ENCODE measurements around the gene HTT. TPM values are rescaled to one million over a fixed set of nuclear protein-coding genes. Genes with fewer than 3 reads are reported as not detected.

HTT gene
- total RNA-seq, 6 experiments from 2014 or later, result 25.5 to 37.8 (median 30.3) TPM

GRCh38 chr4:3262208-3263052 lies 187.9 kb downstream of the HTT start:
- Histone ChIP-seq H3K4me3 (no peak overlapping the region), H3K9me3 (no peaks in the 10 kb centered on the region), H3K4me1 (no peaks in the 10 kb centered on the region), H3K36me3 (no peaks in the 10 kb centered on the region), H3K27me3 (no peaks in the 10 kb centered on the region), H3K27ac (no peak overlapping the region)
- TF ChIP-seq POLR2A (IDR thresholded peaks at IDR 0.05) (no peak), CTCF (IDR thresholded peaks at IDR 0.05) (no peak)
- intact Hi-C loops (cut with DNase I), result no loop called here
- peak in 1 of 4 donors; percentile 22 for ATAC-seq
- 93% methylated on average over 6 of the region's 23 CpGs for WGBS (ENCODE audit: insufficient coverage, low coverage, low lambda C conversion rate, missing lambda C conversion rate)
- DNase-seq, result no peak

GRCh38 chr4:3263053-3263875 lies 188.8 kb downstream of the HTT start:
- intact Hi-C loops (cut with DNase I), result no loop called here
- Histone ChIP-seq H3K4me1 (no peaks in the 10 kb centered on the region), H3K27me3 (no peaks in the 10 kb centered on the region), H3K4me3 (no peak overlapping the region), H3K36me3 (no peaks in the 10 kb centered on the region), H3K27ac (no peak overlapping the region), H3K9me3 (no peaks in the 10 kb centered on the region)
- 73% methylated on average over 10 of the region's 28 CpGs for WGBS (ENCODE audit: insufficient coverage, low coverage, low lambda C conversion rate, missing lambda C conversion rate)
- TF ChIP-seq POLR2A (IDR thresholded peaks at IDR 0.05) (no peak), CTCF (IDR thresholded peaks at IDR 0.05) (no peak)
- ATAC-seq (peak in 1 of 4 donors; percentile 42), DNase-seq (no peak)

- ATAC-seq (no peak), DNase-seq (no peak)
Measured at GRCh38 chr4:3263876-3264193, 189.4 kb downstream of the HTT start.

GRCh38 chr4:3266076-3266475 lies 191.6 kb downstream of the HTT start:
- no peak for ATAC-seq
- Histone ChIP-seq H3K4me1 (no peaks in the 10 kb centered on the region), H3K36me3 (no peaks in the 10 kb centered on the region), H3K27ac (no peak overlapping the region), H3K9me3 (no peaks in the 10 kb centered on the region), H3K27me3 (no peaks in the 10 kb centered on the region), H3K4me3 (no peak overlapping the region)
- DNase-seq, result no peak
- 95% methylated on average over 3 of the region's 17 CpGs for WGBS (ENCODE audit: insufficient coverage, low coverage, low lambda C conversion rate, missing lambda C conversion rate)
- intact Hi-C loops (cut with DNase I), result no loop called here
- TF ChIP-seq CTCF (IDR thresholded peaks at IDR 0.05) (no peak), POLR2A (IDR thresholded peaks at IDR 0.05) (no peak)

More at GRCh38 chr4:3263876-3264193, 189.4 kb downstream of the HTT start:
- Histone ChIP-seq H3K4me3 (no peak overlapping the region), H3K27me3 (no peaks in the 10 kb centered on the region), H3K36me3 (no peaks in the 10 kb centered on the region), H3K4me1 (no peaks in the 10 kb centered on the region), H3K9me3 (no peaks in the 10 kb centered on the region), H3K27ac (no peak overlapping the region)
- 66% methylated on average over 6 of the region's 6 CpGs for WGBS (ENCODE audit: insufficient coverage, low coverage, low lambda C conversion rate, missing lambda C conversion rate)
- TF ChIP-seq CTCF (IDR thresholded peaks at IDR 0.05) (no peak), POLR2A (IDR thresholded peaks at IDR 0.05) (no peak)
- intact Hi-C loops (cut with DNase I), result no loop called here
